IMR-90 (cell line): Measurements from ENCODE around the gene NAA38.

ENCODE experiments used
- CEBPB ChIP-seq: IDR thresholded peaks from 2 replicates; pipeline ENCODE4 v1.6.1; 2012; ENCODE audit warnings: low read depth, low read length, improper control_type of control experiment
- CHD1 ChIP-seq: IDR thresholded peaks from 2 replicates; pipeline ENCODE4 v1.6.1; 2012; ENCODE audit warnings: low read depth, low read length, improper control_type of control experiment
- CTCF ChIP-seq: conservative IDR thresholded peaks from 2 replicates; pipeline ENCODE4 v1.5.1; 2012; ENCODE audit warnings: mild to moderate bottlenecking, low read depth, low read length, improper control_type of control experiment
- FOS ChIP-seq: fragments of 150-350 bp; IDR thresholded peaks from 2 replicates; pipeline ENCODE4 v1.6.1; 2016; ENCODE audit warnings: low read depth, low read length
- MXI1 ChIP-seq: IDR thresholded peaks from 2 replicates; pipeline ENCODE4 v1.6.1; 2012; ENCODE audit warnings: low read depth, mild to moderate bottlenecking, low read length, moderate library complexity, borderline replicate concordance
- NFE2L2 ChIP-seq: fragments of 150-350 bp; IDR thresholded peaks from 2 replicates; pipeline ENCODE4 v1.6.1; 2016; ENCODE audit warnings: low read depth, mild to moderate bottlenecking, low read length
- RAD21 ChIP-seq: IDR thresholded peaks from 2 replicates; pipeline ENCODE4 v1.6.1; 2012; ENCODE audit warnings: low read length, improper control_type of control experiment
- RFX5 ChIP-seq: IDR thresholded peaks from 2 replicates; pipeline ENCODE4 v1.8.0; 2012; ENCODE audit warnings: low read depth, mild to moderate bottlenecking, low read length, moderate library complexity

DNA sequence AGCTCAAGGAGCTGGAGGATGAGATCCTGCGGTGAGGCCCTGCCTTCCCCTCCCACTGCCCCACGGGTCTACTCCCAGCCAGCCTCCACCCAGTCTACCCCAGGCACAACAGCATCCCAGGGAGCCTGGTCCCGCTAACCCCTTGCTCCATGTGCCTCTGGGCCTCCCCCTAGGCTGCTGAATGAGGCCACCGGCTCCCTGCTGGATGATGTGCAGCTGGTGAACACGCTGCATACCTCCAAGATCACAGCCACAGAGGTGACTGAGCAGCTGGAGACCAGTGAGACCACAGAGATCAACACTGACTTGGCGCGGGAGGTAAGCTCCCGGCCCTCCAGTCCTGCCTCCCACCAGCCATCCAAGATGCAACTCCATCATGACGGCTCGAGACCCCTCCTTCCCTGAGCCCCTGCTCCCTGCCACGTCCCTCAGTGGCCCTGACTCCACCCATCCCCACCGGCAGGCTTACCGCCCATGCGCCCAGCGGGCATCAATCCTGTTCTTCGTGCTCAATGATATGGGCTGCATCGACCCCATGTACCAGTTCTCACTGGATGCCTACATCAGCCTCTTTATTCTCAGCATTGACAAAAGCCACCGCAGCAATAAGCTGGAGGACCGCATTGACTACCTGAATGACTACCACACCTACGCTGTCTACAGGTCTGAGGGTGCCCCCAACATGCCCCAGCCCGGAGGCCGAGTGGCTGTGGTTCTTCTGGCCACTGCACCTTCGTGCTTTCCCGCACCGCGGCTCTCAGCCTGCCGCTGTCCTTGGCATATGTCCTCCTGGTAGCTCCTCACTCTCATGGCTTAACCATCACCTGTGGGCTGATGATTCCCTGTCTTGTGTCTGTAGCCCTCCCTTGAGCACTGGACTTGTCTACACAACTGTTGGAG, 38.4 kb downstream of the NAA38 start:
- TF ChIP-seq CTCF (no peak), FOS (no peak), MXI1 (no peak), RAD21 (no peak), CEBPB (no peak), RFX5 (no peak), CHD1 (no peak), NFE2L2 (no peak)
